Stimulated activated memory B cell treated with anti-CD40 and anti-IgM and Interleukin-4, amounts not matched to agents 10 μg/mL and 1 μg/mL and 100 μg/mL, for 72 hours (primary cell): ENCODE measurements around the gene PRDX5.

Source experiments
- ATAC-seq: fragments of 150-1000 bp; cut with Tn5 transposase; 2 replicates; pipeline ENCODE4 v1.10.0; 2021
- H3K27ac Mint-ChIP-seq: one replicate; pipeline ENCODE4 v1.8.0; 2022; ENCODE audit warnings: mild to moderate bottlenecking, mixed read lengths
- H3K27me3 Mint-ChIP-seq: one replicate; pipeline ENCODE4 v1.8.0; 2022; ENCODE audit warnings: mixed read lengths
- H3K36me3 Mint-ChIP-seq: one replicate; pipeline ENCODE4 v1.8.0; 2022; ENCODE audit warnings: mixed read lengths
- H3K4me1 Mint-ChIP-seq: one replicate; pipeline ENCODE4 v1.8.0; 2022; ENCODE audit warnings: mixed read lengths
- H3K4me3 Mint-ChIP-seq: one replicate; pipeline ENCODE4 v1.8.0; 2022; ENCODE audit warnings: mild to moderate bottlenecking, moderate library complexity, mixed read lengths
- H3K9me3 Mint-ChIP-seq: one replicate; pipeline ENCODE4 v1.8.0; 2022; ENCODE audit warnings: mixed read lengths

PRDX5 gene

DNA sequence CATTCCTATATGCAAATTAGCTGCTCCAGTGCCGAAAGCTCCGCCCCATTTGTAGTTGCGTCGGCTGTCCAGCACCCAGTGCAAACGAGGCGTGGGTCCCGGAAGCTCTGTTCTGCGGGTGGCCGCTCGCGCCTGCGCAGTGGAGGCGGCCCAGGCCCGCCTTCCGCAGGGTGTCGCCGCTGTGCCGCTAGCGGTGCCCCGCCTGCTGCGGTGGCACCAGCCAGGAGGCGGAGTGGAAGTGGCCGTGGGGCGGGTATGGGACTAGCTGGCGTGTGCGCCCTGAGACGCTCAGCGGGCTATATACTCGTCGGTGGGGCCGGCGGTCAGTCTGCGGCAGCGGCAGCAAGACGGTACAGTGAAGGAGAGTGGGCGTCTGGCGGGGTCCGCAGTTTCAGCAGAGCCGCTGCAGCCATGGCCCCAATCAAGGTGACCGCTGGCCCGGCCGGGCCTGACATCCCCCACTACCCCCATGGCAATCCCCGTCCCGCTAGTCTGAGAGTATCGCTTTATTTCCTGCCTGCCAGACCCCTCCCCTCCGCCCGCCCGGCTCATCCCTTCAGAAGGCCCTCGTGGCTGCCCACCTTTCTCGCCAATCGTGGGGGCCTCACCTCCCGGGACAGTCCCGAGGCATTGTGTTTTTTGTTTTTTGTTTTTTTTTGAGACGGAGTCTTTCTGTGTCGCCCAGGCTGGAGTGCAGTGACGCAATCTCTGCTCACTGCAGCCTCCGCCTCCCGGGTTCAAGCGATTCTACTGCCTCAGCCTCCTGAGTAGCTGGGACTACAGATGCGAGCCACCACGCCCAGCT, at the start of gene PRDX5:
Gene PRDX5 (plus strand): TSS at position 161 of the 805 bp plus-strand sequence. CDS start 95 bp downstream, at position 256.
- H3K4me1 Mint-ChIP-seq, result peaks cover 34% of the 10 kb centered on the region
- H3K27me3 Mint-ChIP-seq, result no peaks in the 10 kb centered on the region
- peak within 1 kb of the TSS; percentile 91 for H3K4me3 Mint-ChIP-seq
- peak within 1 kb of the TSS; percentile 99 for H3K27ac Mint-ChIP-seq
- peak; percentile 91 for ATAC-seq
- H3K36me3 Mint-ChIP-seq, result peaks cover 38% of the 10 kb centered on the region
- H3K9me3 Mint-ChIP-seq, result no peaks in the 10 kb centered on the region

DNA sequence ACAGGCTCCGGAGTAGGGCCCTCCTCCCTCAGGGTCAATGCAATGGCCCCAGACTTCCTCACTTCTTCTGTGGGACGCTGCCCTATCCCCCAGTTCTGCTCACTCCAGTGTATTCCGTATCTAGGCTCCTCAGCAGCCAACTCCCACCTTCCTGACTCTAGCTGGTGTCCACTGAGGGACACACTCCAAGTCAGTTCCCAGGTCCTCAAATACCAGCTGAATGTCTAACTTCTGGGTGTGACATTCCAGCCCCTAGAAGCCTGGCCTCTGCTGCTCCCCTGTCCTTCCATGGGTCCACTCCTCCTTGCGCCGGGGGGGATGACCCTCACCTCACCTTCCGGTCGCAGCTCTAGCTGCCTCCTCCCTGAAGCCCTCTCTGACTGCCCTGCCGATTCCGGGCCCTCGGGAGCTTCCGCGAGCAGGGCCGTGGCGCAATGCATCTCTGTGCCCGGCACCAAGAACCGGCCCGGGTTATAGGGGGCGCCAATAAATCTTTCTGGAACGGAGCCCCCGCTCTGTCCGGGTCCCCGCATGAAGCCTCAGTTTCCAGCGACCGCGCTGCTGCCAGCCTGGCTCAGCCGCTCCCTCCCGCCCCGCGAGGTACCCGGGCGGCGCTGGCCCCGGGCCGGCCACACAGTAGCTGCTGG, 48.9 kb upstream of the PRDX5 start:
- peak; percentile 14 for ATAC-seq
- Mint-ChIP-seq H3K9me3 (no peaks in the 10 kb centered on the region), H3K27me3 (no peaks in the 10 kb centered on the region), H3K36me3 (no peaks in the 10 kb centered on the region), H3K4me1 (peaks cover 34% of the 10 kb centered on the region), H3K4me3 (peak overlapping the region; percentile 97), H3K27ac (peak overlapping the region; percentile 93)

GRCh38 chr11:64269540-64270220, 48.2 kb upstream of the PRDX5 start:
- no peaks in the 10 kb centered on the region for H3K9me3 Mint-ChIP-seq
- H3K27me3 Mint-ChIP-seq, result no peaks in the 10 kb centered on the region
- peak overlapping the region; percentile 97 for H3K4me3 Mint-ChIP-seq
- peak overlapping the region; percentile 93 for H3K27ac Mint-ChIP-seq
- peaks cover 34% of the 10 kb centered on the region for H3K4me1 Mint-ChIP-seq
- H3K36me3 Mint-ChIP-seq, result no peaks in the 10 kb centered on the region
- peak; percentile 89 for ATAC-seq

GRCh38 chr11:64275031-64275800, 42.7 kb upstream of the PRDX5 start:
- Mint-ChIP-seq H3K9me3 (no peaks in the 10 kb centered on the region), H3K4me3 (no peak overlapping the region), H3K27ac (no peak overlapping the region), H3K4me1 (peaks cover 14% of the 10 kb centered on the region), H3K36me3 (peaks cover 8% of the 10 kb centered on the region), H3K27me3 (no peaks in the 10 kb centered on the region)
- no peak for ATAC-seq

- ATAC-seq, result no peak
- Mint-ChIP-seq H3K4me3 (no peak overlapping the region), H3K9me3 (no peaks in the 10 kb centered on the region), H3K4me1 (peaks cover 10% of the 10 kb centered on the region), H3K36me3 (peaks cover 8% of the 10 kb centered on the region), H3K27ac (no peak overlapping the region), H3K27me3 (no peaks in the 10 kb centered on the region)
Measured at GRCh38 chr11:64275841-64276240, 42.1 kb upstream of the PRDX5 start.

DNA sequence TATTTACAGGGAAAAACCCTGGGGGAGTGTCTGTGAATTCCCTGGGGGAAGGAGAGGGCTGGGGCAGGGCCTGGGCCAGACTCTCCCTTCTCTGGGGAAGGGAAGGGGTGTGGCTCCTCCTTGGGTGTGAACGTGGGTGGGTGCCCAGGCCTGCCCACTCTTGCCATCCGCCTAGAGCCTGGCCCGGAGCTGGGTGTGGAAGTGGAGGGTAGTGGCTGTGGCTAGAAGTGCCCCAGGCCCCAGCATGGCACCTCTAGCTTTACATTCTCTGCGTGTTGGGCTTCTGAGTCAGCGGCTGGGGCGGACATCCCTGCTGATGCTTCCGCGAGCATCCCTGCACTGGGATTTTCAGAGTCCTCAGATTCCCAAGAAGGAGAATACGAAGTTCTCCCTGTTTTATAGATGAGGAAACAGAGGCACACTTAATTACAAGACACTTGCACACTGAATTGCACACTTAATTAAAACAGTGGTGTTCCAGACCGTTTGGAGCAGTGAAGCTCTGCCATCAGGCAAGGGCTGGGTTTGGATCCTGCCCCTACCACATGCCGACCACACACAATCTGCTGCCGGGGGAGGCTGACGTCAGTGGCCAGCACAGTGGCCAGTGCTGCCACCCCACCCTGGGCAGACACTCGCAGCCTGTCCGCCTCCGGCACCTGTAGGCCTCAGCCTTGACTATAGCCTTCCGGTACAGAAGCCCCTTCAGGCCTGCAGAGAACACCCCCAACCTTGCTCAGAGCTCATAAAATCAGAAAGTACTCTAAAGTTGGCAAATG, 41.1 kb upstream of the PRDX5 start:
- peak overlapping the region; percentile 22 for H3K27ac Mint-ChIP-seq

DNA sequence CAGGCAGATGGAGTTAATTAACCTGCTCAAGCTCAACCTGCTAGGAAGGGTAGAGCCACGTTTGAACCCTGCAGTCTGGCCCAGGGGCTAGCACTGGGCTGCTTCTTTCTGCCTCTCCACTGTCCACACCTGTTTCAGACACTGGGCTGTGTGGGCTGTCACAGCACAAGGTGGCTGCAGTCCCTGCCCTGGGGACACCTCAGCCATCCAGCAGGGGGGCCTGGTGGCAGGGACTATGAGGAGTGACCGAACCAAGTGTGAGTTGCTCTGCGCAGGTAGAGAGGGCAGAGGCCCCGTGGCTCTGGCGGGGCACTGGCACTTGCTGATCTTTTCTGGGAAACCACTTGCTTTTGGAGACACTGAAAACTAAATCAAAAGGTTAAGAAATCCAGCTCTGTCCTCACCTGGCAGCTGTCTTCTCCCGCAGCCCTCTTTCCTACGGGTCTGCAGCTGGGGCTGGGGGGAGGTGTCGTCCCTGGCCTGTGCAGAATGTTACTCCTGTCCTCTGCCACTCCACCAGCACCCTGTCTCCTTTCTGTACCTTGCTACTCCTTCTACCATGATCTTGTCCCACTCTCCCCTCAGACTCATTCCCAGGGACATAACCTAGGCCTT, 39.2 kb upstream of the PRDX5 start:
- H3K27ac Mint-ChIP-seq, result no peak overlapping the region
- H3K4me1 Mint-ChIP-seq, result peaks cover 18% of the 10 kb centered on the region
- H3K9me3 Mint-ChIP-seq, result no peaks in the 10 kb centered on the region
- H3K4me3 Mint-ChIP-seq, result no peak overlapping the region
- H3K27me3 Mint-ChIP-seq, result no peaks in the 10 kb centered on the region
- H3K36me3 Mint-ChIP-seq, result peaks cover 26% of the 10 kb centered on the region
- ATAC-seq, result no peak

More for the DNA sequence above, 41.1 kb upstream of the PRDX5 start:
- Mint-ChIP-seq H3K9me3 (no peaks in the 10 kb centered on the region), H3K4me3 (no peak overlapping the region), H3K27me3 (no peaks in the 10 kb centered on the region), H3K4me1 (peaks cover 8% of the 10 kb centered on the region), H3K36me3 (peaks cover 17% of the 10 kb centered on the region)
- no peak for ATAC-seq

- H3K4me3 Mint-ChIP-seq, result no peak overlapping the region
- ATAC-seq, result no peak
- H3K9me3 Mint-ChIP-seq, result no peaks in the 10 kb centered on the region
- H3K36me3 Mint-ChIP-seq, result peaks cover 26% of the 10 kb centered on the region
- H3K27me3 Mint-ChIP-seq, result no peaks in the 10 kb centered on the region
- no peak overlapping the region for H3K27ac Mint-ChIP-seq
- peaks cover 35% of the 10 kb centered on the region for H3K4me1 Mint-ChIP-seq
Measured at GRCh38 chr11:64281957-64282770, 35.8 kb upstream of the PRDX5 start.

DNA sequence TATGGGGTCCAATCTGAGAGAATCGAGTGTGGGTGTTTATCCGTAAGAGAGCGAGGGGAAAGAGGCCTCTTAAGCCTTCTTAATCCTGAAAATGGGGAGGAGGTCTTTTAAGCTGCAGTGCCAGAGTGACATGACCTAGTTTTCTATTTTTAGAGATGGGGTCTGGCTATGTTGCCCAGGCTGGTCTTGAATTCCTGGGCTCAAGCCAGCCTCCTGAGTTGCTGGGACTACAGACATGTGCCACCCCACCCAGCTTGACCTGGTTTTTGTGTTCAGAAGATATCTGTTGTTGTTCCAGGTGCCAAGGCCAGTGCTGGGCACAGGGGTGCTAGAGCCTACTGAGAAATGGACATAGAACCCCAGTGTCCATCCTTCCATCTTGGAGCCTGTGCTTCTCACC, 34.8 kb upstream of the PRDX5 start:
- peaks cover 35% of the 10 kb centered on the region for H3K4me1 Mint-ChIP-seq
- peak overlapping the region; percentile 93 for H3K27ac Mint-ChIP-seq
- peaks cover 26% of the 10 kb centered on the region for H3K36me3 Mint-ChIP-seq
- no peak for ATAC-seq
- H3K27me3 Mint-ChIP-seq, result no peaks in the 10 kb centered on the region
- peak overlapping the region; percentile 66 for H3K4me3 Mint-ChIP-seq
- no peaks in the 10 kb centered on the region for H3K9me3 Mint-ChIP-seq

DNA sequence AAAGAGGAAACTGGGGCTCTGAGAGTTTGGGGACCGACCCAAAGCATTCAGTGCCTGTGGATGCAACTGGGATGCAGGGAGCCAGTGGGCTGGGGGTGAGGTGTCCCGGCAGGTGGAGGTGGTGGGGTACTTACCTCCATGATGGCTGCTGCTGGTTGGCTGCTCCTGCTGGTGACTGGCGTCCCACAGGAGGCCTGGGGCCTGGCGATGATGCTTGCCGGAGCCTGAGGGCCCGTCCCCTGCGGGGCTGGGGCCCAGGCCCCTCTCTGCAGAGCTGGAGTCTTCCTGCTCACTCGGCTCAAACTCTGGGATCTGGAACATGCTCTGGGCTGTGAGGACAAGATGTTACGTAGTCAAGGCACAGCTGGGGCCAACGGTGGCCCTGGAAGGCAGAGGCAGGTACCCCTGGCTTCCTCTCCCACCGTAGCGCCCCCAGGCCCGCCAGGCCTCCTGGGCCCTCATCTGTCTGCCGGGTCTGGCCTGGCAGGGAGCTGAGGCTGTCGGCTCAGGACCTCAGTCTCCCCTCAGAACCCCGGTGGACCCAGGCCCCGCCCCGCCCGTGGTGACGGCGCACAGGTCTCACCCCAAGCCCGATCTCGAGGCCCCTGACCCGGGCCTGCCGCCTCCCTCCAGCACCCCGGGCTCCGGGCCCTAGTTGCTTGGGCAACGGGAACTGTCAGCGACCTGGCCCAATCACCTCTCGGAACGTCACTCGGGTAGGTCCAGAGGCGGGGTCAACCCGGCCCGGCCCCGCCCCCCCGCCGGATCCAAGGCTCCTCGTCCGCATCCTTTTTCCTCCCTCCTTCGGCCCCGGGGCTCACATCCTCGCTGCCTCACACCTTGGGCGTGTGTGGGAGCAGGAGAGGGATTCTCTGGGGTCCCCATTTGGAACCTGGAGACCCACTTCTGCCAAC, 33.6 kb upstream of the PRDX5 start, which contains the start of gene BAD:
Gene BAD (minus strand): TSS at position 618 of the 914 bp plus-strand sequence. CDS start 297 bp downstream, at position 321.
- no peaks in the 10 kb centered on the region for H3K9me3 Mint-ChIP-seq
- ATAC-seq, result peak; percentile 90
- peaks cover 27% of the 10 kb centered on the region for H3K36me3 Mint-ChIP-seq

GRCh38 chr11:64284962-64285884, 32.7 kb upstream of the PRDX5 start, which contains the start of gene GPR137:
GPR137 (plus strand) TSS chr11:64285848; CDS start chr11:64286525, 677 bp downstream.
- Mint-ChIP-seq H3K27ac (peak within 1 kb of the TSS; percentile 93), H3K36me3 (peaks cover 27% of the 10 kb centered on the region)
- peak; percentile 84 for ATAC-seq

More for the DNA sequence above, 33.6 kb upstream of the PRDX5 start, which contains the start of gene BAD:
- Mint-ChIP-seq H3K4me3 (peak within 1 kb of the TSS; percentile 94), H3K4me1 (peaks cover 35% of the 10 kb centered on the region), H3K27ac (peak within 1 kb of the TSS; percentile 93), H3K27me3 (no peaks in the 10 kb centered on the region)

More at GRCh38 chr11:64284962-64285884, 32.7 kb upstream of the PRDX5 start, which contains the start of gene GPR137:
- H3K9me3 Mint-ChIP-seq, result no peaks in the 10 kb centered on the region
- H3K27me3 Mint-ChIP-seq, result peaks cover 2% of the 10 kb centered on the region
- H3K4me1 Mint-ChIP-seq, result peaks cover 35% of the 10 kb centered on the region
- H3K4me3 Mint-ChIP-seq, result peak within 1 kb of the TSS; percentile 94
